Measurements from ENCODE around the gene XRCC6.

The XRCC6 gene

DNA sequence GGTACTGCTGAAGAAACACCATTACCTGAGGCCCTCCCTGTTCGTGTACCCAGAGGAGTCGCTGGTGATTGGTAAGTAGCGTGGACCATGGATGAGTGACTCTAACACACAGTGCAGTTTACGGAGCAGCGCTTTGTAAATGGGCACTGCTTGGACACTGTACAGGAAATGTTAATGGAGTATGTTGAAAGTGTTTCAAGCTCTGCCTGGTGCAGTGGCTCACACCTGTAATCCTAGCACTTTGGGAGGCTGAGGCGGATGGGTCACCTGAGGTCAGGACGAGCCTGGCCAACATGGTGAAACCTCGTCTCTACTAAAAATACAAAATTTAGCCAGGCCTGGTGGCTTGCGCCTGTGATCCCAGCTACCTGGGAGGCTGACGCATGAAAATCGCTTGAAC, 29.7 kb downstream of the XRCC6 start:
- TF ChIP-seq, protein P1, sequence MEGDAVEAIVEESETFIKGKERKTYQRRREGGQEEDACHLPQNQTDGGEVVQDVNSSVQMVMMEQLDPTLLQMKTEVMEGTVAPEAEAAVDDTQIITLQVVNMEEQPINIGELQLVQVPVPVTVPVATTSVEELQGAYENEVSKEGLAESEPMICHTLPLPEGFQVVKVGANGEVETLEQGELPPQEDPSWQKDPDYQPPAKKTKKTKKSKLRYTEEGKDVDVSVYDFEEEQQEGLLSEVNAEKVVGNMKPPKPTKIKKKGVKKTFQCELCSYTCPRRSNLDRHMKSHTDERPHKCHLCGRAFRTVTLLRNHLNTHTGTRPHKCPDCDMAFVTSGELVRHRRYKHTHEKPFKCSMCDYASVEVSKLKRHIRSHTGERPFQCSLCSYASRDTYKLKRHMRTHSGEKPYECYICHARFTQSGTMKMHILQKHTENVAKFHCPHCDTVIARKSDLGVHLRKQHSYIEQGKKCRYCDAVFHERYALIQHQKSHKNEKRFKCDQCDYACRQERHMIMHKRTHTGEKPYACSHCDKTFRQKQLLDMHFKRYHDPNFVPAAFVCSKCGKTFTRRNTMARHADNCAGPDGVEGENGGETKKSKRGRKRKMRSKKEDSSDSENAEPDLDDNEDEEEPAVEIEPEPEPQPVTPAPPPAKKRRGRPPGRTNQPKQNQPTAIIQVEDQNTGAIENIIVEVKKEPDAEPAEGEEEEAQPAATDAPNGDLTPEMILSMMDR (IDR thresholded peaks at IDR 0.05; ENCODE audit: low read length, missing control alignments): no peak
- DNase-seq (ENCODE audit: low read depth): no peak
- H3K4me3 ChIP-seq (replicated peaks; ENCODE audit: low read depth, low read length): no peak overlapping the region

DNA sequence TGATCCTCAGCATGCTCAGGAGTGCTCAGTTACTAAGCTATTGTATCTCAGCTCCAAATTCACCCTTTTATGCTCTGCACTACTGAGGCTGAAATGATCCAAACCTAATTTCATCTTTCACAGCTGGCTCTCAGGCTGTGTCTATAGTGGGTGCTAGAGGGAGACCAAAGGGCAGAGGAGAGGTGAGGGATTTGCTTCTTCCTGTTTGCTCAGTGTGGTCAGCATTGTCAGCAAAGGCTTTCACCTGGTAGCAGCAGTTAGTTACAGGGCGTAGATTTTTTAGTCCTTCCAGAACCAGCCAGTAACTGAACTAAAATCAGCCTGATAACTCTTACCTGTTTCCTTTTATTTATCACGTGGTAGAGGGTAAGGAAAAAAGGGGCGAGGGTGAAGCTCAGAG, 33.2 kb downstream of the XRCC6 start:
- TF ChIP-seq, protein P1 (IDR thresholded peaks at IDR 0.05; ENCODE audit: low read length, missing control alignments): no peak
- no peak overlapping the region for H3K4me3 ChIP-seq (replicated peaks; ENCODE audit: low read depth, low read length)
- DNase-seq (ENCODE audit: low read depth): no peak

DNA sequence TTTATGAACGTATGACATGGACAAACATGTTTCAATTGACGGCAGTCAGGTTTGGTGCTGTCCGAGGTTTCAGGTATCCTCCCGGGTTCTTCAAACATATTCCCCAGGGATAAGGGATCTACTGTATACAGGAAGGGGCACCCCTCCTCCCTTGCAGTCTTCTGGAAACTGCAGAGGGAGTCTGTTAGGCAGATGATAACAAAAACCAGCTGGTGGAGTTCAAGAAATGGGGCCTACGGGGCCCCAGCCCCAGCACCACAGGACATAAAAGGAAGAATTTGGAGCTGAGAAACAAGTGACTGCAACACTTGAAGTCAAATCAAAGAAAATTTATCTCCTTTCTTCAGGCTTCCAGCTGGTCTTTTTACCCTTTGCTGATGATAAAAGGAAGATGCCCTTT, 35.5 kb downstream of the XRCC6 start:
- TF ChIP-seq, protein P1 (IDR thresholded peaks at IDR 0.05; ENCODE audit: low read length, missing control alignments): no peak
- no peak for DNase-seq (ENCODE audit: low read depth)

DNA sequence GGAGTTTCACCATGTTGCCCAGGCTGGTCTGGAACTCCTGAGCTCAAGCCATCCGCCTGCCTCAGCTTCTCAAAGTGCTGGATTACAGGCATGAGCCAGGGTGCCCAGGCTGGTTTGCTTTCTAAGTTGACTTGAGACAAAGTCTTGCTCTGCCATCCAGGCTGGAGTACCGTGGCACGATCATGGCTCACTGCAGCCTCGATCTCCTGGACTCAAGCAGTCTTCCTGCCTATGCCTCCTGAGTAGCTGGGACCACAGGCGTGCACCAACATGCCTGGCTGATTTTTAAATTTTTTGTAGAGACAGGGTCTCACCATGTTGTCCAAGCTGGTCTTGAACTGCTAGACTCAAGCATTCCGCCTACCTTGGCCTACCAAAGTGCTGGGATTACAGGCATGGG, 36.6 kb downstream of the XRCC6 start:
- DNase-seq (ENCODE audit: low read depth): no peak
- no peak overlapping the region for H3K4me3 ChIP-seq (replicated peaks; ENCODE audit: low read depth, low read length)
- TF ChIP-seq, protein P1 (IDR thresholded peaks at IDR 0.05; ENCODE audit: low read length, missing control alignments): no peak

More for the DNA sequence above, 35.5 kb downstream of the XRCC6 start:
- H3K4me3 ChIP-seq (replicated peaks; ENCODE audit: low read depth, low read length): no peak overlapping the region

DNA sequence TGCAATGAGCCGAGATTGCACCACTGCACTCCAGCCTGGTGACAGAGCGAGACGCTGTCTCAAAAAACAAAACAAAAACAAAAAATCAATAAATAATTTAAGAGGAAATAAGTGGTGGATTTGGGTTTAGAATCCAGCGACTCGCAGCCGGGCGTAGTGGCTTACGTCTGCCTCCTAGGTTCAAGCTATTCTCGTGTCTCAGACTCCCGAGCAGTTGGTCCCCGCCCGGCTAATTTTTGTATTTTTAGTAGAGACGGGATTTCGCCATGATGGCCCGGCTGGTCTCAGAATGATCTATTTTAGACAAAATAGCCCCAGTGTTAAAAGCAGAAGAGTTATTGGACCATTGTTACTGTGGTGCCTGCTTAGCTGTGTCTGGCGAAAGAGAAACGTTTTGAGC, 37.8 kb downstream of the XRCC6 start:
- no peak for DNase-seq (ENCODE audit: low read depth)
- H3K4me3 ChIP-seq (replicated peaks; ENCODE audit: low read depth, low read length): no peak overlapping the region
- TF ChIP-seq, protein P1 (IDR thresholded peaks at IDR 0.05; ENCODE audit: low read length, missing control alignments): no peak

DNA sequence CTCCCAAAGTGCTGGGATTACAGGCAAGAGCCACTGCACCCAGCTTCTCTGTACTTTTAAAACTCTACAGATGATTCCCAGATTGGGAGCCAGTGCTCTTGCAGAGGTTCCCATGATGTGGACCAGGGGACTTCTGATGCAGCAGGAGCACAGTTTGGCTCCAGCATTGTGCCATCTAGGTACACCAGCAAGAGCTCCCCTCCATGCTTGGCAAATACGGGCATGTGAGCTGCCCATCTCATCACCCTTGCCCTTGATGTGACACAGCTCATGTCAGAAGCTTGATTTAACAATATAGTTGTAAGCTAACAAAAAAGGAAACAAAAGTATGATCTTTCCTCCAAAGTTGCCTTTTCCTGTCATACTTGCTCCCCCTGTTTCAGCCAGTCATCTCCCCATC, 38.8 kb downstream of the XRCC6 start:
- TF ChIP-seq, protein P1 (IDR thresholded peaks at IDR 0.05; ENCODE audit: low read length, missing control alignments): no peak
- no peak for DNase-seq (ENCODE audit: low read depth)
- no peak overlapping the region for H3K4me3 ChIP-seq (replicated peaks; ENCODE audit: low read depth, low read length)

DNA sequence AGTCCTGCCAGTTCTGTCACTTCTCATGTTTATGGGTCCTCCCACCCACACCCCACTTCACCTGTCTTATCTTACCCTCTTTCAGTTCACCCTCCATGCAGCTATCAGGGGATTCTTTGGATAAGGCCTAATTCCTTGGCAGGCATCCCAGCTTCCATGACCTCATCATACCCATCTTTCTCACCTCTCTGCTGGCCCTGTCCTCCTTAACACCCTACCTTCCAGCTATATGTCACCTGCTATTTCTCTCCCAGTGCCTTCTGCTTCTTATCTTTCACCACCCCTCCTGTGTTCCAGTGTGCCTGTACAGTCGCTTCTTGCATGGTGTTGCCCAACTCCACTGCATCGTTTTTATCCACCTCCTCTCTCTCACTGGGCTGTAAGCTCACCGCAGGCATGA, 39.3 kb downstream of the XRCC6 start:
- TF ChIP-seq, protein P1 (IDR thresholded peaks at IDR 0.05; ENCODE audit: low read length, missing control alignments): no peak
- no peak overlapping the region for H3K4me3 ChIP-seq (replicated peaks; ENCODE audit: low read depth, low read length)
- no peak for DNase-seq (ENCODE audit: low read depth)

Measured in fibroblast of pulmonary artery (primary cell).